NCI-H2171 (cell line): ENCODE results near the gene UBE2QL1.
A peak's percentile ranks its signal among the peaks of the same experiment; 100 is the strongest.

Source experiments
- DNase-seq: peaks from one replicate; lab custom pipeline; 2025; lab: John Stamatoyannopoulos, UW

Gene UBE2QL1

DNA sequence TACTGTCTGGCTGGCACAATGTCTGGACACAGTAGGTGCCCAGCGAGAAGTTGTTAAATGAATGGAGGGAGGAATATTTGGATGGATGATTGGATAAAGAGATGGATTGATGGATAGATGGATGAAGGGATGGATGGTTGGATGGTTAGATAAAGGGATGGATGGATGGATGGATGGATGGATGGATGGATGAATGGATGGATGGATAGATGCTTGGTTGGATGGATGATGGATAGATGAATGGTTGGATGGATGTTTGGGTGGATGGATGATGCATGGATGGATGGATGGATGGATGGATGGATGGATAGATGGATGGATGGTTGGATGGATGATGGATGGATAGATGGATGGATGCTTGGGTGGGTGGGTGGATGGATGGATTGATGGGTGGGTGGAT is 90.4 kb downstream of the UBE2QL1 start:
- no peak for DNase-seq

DNA sequence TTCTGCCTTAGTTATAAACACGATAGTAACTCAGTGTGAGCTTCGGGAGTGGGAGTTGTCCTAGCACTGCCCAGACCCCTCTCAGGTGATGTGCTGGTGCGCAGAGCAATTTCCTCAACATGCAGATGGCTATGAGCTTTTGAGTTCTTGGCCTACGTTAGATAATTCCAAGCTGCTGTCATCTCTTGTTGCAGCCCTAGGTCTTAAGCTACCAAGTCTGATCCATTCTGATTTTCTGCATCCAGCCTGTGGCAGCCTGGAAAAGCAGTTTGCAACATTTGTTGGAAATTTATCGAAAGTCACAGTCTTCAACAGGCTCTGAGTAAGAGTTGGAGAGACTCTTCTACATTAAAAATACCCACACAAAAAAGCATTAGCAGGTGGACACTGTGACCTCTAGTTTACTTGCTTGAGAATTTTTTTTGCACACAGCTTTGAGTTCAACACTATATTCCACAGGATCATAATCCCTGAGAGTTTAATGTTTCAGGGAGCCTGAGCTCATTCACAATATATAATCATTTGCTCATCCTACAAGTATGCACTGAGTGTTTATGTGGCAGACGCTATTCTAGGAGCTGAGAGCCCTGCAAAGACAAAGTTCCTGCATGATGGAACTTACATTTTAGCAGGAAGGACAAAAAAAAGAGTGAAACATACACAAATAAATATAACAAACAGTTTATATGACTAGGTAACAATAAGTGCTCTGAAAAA is 91.6 kb downstream of the UBE2QL1 start:
- DNase-seq = no peak

DNA sequence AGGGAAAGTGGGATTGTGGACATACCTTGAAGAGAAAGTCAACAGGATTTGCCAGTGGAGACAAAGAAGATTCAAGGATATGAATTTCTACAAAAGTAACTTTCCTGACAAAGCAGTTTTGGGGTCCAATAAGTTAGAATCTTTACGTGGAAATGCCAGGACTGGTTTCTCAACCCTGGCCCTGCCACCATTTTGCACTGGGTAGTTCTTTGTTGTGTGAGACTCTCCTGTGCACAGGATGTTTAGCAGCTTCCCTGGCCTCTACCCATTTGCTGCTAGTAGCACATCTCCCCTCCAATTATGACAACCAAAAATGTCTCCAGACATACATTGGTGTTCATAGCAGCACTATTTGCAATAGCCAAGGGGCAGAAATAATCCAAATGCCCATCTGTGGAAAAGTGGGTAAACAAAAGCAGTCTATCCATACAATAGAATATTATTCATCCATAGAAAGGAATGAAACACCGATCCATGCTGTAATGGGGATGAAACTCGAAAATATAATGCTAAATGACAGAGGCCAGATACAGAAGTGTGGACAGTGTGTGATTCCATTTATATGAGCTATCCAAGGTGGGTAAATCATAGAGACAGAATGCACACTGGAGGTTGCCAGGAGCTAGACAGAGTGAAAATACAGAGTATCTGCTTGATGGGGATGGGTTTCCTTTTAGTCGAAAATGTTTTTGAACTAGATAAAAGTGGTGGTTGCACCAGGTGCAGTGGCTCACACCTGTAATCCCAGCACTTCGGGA is 92.8 kb downstream of the UBE2QL1 start:
- no peak for DNase-seq

DNA sequence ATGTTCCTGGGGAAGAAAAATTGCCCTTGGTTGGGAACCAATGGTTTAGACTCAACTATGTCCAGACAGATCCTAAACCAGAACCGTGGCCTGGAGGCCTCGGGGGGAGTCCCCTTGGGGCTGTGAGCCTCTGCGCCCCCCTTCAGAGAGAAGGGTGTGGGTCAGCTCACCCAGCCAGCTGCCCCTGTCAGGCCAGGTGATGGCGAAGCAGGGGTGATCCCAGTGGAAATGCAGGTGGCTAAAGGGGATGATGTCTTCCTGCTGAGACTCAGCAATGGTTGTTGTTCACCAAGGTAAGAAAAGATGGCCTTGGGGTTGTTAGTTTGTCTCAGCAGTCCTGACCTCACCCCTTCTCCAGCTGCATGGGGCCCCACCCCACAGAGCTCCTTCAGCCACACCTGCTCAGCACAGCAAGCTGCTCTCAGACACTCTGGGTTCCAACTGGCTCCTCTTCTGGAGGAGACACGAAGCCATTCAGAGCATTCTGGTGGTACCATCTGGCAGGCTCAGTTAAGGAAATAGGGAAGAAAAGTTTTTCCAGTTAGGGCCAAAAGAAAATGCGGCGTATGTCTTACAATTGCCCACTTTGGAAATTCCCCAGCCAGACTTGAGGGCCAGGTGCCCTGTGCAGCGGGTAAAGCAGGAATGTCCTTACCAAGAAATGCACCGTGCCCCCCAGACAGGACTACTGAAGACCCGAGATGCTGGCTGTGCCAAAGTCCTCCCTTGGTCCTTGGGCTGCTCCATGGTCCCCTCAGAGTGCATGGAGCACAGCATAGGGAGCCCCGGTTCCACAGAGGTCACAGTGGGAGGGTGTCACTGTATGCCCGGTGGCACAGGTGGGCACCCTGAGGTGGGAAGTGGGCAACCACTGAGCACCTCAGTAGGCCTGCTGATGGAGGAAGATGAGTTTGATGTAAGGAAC is 94.0 kb downstream of the UBE2QL1 start:
- DNase-seq = peak; percentile 4

DNA sequence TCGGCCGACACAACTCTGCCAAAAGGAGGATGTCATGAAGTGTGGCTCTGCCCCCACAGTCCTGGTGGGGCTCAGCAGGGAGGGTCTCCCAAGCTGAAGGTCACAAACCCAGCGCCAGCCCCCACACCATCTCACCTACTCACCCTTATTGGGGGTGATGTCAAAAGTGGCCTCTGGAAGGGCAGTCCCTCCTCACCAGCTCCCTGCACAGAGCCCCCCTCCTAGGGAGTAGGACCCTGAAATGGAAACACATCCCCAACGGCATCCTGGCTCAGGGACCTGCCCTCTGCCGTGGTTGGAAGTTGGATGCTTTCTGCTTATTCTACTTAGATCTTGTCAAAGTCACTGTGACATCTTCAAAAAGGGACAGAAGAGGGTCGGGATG is 94.7 kb downstream of the UBE2QL1 start:
- no peak for DNase-seq

DNA sequence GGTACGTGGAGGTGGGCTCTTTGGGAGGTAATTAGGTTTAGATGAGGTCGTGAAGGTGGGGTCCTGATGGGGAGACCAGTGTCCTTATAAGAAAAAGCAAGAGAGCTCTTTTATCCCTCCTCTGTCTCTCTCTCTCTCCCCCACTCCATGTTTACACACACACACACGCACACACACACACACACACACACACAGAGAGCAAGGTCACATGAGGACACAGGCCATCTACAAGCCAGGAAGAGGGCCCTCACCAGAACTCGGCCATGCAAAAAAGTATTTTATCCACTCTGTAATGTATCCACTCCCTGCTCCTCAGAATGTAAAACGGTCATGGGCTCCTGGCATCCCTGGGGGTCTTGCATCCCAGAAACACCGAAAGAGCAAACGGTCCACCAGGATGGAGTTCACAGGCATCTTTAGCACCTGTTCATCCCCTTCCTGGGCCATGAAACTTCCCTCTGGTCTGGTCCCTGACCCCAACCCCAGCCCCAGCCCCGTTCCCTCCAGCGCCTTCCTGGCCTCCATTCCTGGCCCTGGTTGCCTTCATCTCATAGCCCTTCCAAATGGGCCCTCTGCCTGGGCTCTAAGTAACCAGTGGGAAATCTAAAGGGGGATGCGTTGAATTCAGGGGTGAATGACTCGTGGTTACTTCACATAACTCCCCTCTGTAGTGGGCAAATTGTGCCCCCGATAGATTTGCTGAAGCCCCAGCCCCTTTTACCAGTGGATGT is 95.3 kb downstream of the UBE2QL1 start:
- no peak for DNase-seq
